Measurements from ENCODE around the gene SGPL1. TPM values are rescaled to one million over a fixed set of nuclear protein-coding genes. Genes with fewer than 3 reads are reported as not detected.

The SGPL1 gene
- total RNA-seq, 3 donors from 2014 or later (not counting 1 experiment from before 2014, with no cell fraction given), result 33.7 to 48.4 (median 47.8) TPM

GRCh38 chr10:70915206-70915605 is 99.5 kb downstream of the SGPL1 start:
- Mint-ChIP-seq H3K27me3 (ENCODE audit: low read depth in 2 of 2) (peaks cover 0 to 5% of the 10 kb centered on the region in 2 donors), H3K4me1 (no peaks in the 10 kb centered on the region), H3K27ac (no peak overlapping the region), H3K9me3 (no peaks in the 10 kb centered on the region), H3K4me3 (no peak overlapping the region), H3K36me3 (no peaks in the 10 kb centered on the region)
- 89% methylated on average over 4 of the region's 5 CpGs for WGBS (ENCODE audit: insufficient coverage)
- H3K4me1 ChIP-seq (ENCODE audit: control insufficient read depth, insufficient read depth, low read length), result no peaks in the 10 kb centered on the region
- H3K9me3 ChIP-seq (ENCODE audit: control insufficient read depth, insufficient read depth, low read length), result no peaks in the 10 kb centered on the region
- no peak for TF ChIP-seq CTCF (IDR thresholded peaks at IDR 0.05)
- DNase-seq (no peak), ATAC-seq (no peak)
- no peak overlapping the region for H3K27ac ChIP-seq (ENCODE audit: low read length)
- intact Hi-C loops (cut with micrococcal nuclease), result no loop called here
- no peak overlapping the region for H3K4me3 ChIP-seq (ENCODE audit: low read length)
- H3K27me3 ChIP-seq (ENCODE audit: control insufficient read depth, insufficient read depth, low read length), result no peaks in the 10 kb centered on the region
- no peaks in the 10 kb centered on the region for H3K36me3 ChIP-seq (ENCODE audit: control insufficient read depth, insufficient read depth, low read length)

- Mint-ChIP-seq H3K27ac (no peak overlapping the region), H3K27me3 (ENCODE audit: low read depth in 2 of 2) (peaks cover 0 to 5% of the 10 kb centered on the region in 2 donors), H3K36me3 (no peaks in the 10 kb centered on the region), H3K4me1 (no peaks in the 10 kb centered on the region), H3K9me3 (no peaks in the 10 kb centered on the region), H3K4me3 (no peak overlapping the region)
- Histone ChIP-seq H3K36me3 (ENCODE audit: control insufficient read depth, insufficient read depth, low read length) (no peaks in the 10 kb centered on the region), H3K4me3 (ENCODE audit: low read length) (no peak overlapping the region), H3K4me1 (ENCODE audit: control insufficient read depth, insufficient read depth, low read length) (no peaks in the 10 kb centered on the region), H3K9me3 (ENCODE audit: control insufficient read depth, insufficient read depth, low read length) (no peaks in the 10 kb centered on the region), H3K27me3 (ENCODE audit: control insufficient read depth, insufficient read depth, low read length) (no peaks in the 10 kb centered on the region), H3K27ac (ENCODE audit: low read length) (no peak overlapping the region)
- no peak for TF ChIP-seq CTCF (IDR thresholded peaks at IDR 0.05)
- ATAC-seq, result no peak
- no peak for DNase-seq
- intact Hi-C loops (cut with micrococcal nuclease), result no loop called here
- 92% methylated on average over 9 of the region's 9 CpGs for WGBS (ENCODE audit: insufficient coverage)
Measured at GRCh38 chr10:70915806-70916205, 100.1 kb downstream of the SGPL1 start.

GRCh38 chr10:70916241-70916640 is 100.5 kb downstream of the SGPL1 start:
- Mint-ChIP-seq H3K27ac (no peak overlapping the region), H3K9me3 (no peaks in the 10 kb centered on the region), H3K36me3 (no peaks in the 10 kb centered on the region), H3K4me1 (no peaks in the 10 kb centered on the region), H3K27me3 (ENCODE audit: low read depth in 2 of 2) (peaks cover 0 to 5% of the 10 kb centered on the region in 2 donors), H3K4me3 (no peak overlapping the region)
- ATAC-seq (no peak), DNase-seq (no peak)
- TF ChIP-seq CTCF (IDR thresholded peaks at IDR 0.05), result no peak
- H3K36me3 ChIP-seq (ENCODE audit: control insufficient read depth, insufficient read depth, low read length), result no peaks in the 10 kb centered on the region
- H3K4me1 ChIP-seq (ENCODE audit: control insufficient read depth, insufficient read depth, low read length), result no peaks in the 10 kb centered on the region
- no peak overlapping the region for H3K4me3 ChIP-seq (ENCODE audit: low read length)
- no peak overlapping the region for H3K27ac ChIP-seq (ENCODE audit: low read length)
- WGBS (ENCODE audit: insufficient coverage), result 89% methylated on average over 6 of the region's 6 CpGs
- no peaks in the 10 kb centered on the region for H3K27me3 ChIP-seq (ENCODE audit: control insufficient read depth, insufficient read depth, low read length)
- H3K9me3 ChIP-seq (ENCODE audit: control insufficient read depth, insufficient read depth, low read length), result no peaks in the 10 kb centered on the region
- intact Hi-C loops (cut with micrococcal nuclease), result no loop called here

- DNase-seq, result no peak
- intact Hi-C loops (cut with micrococcal nuclease), result no loop called here
- Histone ChIP-seq H3K27ac (ENCODE audit: low read length) (no peak overlapping the region), H3K36me3 (ENCODE audit: control insufficient read depth, insufficient read depth, low read length) (no peaks in the 10 kb centered on the region), H3K4me3 (ENCODE audit: low read length) (no peak overlapping the region), H3K9me3 (ENCODE audit: control insufficient read depth, insufficient read depth, low read length) (no peaks in the 10 kb centered on the region), H3K27me3 (ENCODE audit: control insufficient read depth, insufficient read depth, low read length) (no peaks in the 10 kb centered on the region), H3K4me1 (ENCODE audit: control insufficient read depth, insufficient read depth, low read length) (no peaks in the 10 kb centered on the region)
- Mint-ChIP-seq H3K27me3 (ENCODE audit: low read depth in 2 of 2) (peaks cover 5% of the 10 kb centered on the region in 2 donors), H3K27ac (no peak overlapping the region), H3K36me3 (no peaks in the 10 kb centered on the region), H3K4me1 (no peaks in the 10 kb centered on the region), H3K4me3 (no peak overlapping the region), H3K9me3 (no peaks in the 10 kb centered on the region)
- TF ChIP-seq CTCF (IDR thresholded peaks at IDR 0.05), result no peak
- no peak for ATAC-seq
- WGBS (ENCODE audit: insufficient coverage), result 85% methylated on average over 3 of the region's 5 CpGs
Measured at GRCh38 chr10:70917226-70917625, 101.5 kb downstream of the SGPL1 start.

All from natural killer cell (primary cell).